NCI-H748 (cell line): ENCODE data around the gene ACAP1.
"Not testable (repeated sequence)": the region's sequence is repeated elsewhere in the genome, so short reads cannot be mapped to it uniquely, and the experiment has no call there.

ENCODE experiments used
- DNase-seq: peaks from one replicate; lab custom pipeline; 2025; ENCODE audit not compliant: unreplicated experiment; lab: John Stamatoyannopoulos, UW

Gene ACAP1

DNA sequence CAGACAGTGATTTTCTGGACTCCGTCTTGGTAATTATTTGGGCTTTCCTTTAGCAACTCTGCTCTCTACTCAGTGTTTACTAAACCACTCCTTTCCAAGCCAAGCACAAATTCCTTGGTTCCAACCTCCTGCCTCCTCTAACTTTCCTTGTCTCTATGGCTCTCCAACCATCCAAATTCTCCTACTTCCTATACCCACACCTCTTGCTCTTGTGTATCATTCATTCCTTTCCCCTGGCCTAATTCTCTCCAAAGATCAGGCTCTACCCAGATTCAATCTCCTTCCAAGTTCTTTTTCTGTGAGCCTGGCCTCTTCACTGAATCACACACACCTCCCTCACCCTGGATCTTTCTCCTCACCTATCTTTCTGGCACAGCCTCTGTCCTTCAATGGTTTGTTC, 8.3 kb upstream of the ACAP1 start:
- DNase-seq = no peak

DNA sequence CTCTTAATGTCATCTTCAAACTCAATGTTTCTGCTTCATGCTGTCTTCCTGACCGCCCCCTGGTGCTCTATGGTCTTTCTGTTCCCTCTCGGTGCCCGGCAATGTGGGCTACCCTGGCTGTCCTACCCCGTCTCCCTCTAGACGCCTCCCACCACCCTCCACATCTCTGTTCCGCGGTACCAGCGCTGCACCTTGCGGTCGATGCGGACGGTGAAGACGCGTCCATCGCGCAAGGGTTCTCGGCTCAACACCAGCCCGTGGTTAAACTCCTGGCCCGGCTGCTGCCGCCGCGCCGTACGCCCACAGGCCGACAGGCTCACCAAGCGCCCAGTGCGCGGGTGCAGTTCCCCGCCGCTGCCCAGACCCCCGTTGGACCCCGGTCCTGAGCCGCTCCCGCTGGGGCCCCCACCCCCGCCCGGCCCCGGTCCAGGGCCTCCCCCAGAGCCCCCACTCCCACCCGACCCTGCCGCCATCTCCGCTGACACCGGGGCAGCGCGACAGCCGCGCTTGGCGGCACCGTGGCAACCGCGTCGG, 7.4 kb upstream of the ACAP1 start, which contains the start of gene NEURL4:
TSS of gene NEURL4 (minus strand) at position 496 of the 534 bp plus-strand sequence. CDS start at position 473, 23 bp downstream.
- DNase-seq = peak; percentile 77

DNA sequence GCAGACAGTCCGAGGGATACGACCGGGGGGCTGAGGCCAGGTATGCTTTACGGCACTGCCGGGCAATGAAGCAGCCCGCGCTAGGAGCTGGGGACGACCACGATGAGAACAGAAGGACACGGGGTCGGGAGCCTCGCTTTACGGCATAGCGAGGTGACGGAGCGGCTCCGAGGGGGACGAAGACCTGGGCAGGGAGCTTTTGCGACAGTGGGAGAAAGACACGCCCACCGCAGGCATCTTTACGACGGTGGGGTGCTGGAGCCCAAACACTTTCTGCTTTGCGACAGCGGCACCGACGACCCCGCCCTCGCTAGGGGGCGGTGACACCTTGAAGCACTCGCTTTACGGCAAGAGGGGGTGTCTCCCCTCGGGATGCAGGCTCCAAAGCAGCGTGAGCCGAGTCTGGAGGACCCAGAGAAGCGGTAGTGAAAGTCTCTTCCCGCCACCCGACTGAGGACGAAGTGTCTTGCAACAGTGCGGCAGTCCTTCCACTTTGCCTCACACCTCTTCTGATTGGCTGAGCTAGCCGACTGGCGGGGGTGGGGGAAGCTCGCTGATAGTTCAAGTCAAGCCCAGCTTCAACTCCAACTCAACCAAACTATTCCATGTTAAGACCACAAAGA, 6.8 kb upstream of the ACAP1 start:
- DNase-seq = peak; percentile 100

DNA sequence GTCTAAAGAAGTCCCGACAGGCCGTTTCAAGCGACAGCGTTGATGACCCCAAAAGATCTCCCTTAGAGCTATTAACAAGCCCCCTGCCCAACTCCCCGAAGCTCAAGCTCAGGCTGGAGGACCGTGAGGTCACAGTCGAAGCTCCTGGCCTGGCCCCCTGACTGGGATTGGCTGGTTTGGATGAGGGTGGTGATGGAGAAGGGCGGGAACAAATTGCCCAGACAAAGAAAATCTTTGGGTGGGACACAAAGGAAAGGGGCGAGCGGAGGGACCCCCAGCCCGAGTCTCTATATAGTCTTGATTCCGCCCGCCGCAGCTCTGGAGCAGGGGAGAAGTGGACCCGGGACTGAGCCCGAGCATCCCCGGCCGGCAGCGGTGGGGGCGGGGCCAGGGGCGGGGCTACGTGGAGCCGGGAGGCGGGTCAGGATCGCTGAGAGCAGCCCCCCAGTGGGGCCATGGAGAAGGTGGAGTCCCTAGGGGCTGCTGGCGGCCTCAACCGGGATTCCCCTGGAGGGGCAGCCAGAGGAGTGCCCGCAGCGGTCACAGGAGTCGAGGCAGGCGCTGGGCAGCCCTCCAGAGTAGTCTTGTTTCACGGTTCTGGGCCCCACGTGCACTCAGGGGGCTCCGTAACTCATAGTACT, 6.2 kb upstream of the ACAP1 start:
- DNase-seq = peak; percentile 92

DNA sequence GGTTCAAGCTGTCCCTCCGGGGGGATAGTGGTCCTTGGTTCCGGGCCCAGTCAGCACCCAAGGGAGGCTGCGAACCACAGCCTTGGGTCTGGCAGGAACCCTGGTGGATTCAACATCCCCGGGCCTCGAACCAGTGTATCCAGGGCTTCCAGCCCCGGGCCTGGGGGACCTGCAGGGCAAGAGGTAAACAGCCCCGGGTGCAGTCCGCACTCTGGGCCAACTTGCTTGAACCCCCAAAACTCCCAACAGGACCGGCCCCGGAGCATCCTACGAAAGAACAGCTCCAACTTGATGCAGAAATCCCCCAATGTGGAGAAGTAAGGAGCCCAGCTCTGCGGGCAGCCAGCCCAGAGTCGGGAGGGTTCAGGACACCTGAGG, 5.7 kb upstream of the ACAP1 start:
- DNase-seq = no peak

DNA sequence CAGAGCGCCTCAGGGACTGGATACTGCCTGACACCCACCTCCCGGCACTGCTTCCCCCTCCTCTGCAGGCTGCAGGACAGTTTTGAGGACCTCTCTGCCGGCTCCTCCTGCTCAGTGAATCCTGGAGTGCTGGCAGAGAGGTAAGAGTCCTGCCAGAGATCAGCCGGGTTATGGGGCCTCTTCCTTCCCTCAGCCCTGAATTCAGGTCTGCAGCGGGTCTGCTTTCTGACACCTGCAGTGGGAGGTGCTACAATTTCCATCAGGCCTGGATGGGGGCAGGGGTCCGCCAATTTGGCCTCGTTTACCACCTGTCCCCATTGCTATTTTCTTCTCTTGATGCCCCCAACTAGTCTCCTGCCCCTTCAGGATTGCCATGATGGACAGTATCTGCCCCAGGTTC, 4.2 kb upstream of the ACAP1 start:
- no peak for DNase-seq

DNA sequence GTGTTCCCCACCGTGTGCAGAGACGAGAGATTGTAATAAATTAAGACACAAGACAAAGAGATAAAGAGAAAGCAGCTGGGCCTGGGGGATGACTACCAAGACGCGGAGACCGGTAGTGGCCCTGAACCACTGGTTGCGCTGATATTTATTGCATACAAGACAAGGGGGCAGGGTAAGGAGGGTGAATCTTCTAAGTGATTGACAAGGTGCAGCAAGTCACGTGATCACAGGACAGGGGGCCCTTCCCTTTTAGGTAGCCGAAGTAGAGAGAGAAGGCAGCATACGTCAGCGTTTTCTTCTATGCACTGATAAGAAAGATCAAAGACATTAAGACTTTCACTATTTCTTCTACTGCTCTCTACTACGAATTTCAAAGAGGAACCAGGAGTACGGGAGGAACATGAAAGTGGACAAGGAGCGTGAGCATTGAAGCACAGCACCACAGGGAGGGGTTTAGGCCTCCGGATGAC, 3.7 kb upstream of the ACAP1 start:
- not testable (repeated sequence) for DNase-seq

DNA sequence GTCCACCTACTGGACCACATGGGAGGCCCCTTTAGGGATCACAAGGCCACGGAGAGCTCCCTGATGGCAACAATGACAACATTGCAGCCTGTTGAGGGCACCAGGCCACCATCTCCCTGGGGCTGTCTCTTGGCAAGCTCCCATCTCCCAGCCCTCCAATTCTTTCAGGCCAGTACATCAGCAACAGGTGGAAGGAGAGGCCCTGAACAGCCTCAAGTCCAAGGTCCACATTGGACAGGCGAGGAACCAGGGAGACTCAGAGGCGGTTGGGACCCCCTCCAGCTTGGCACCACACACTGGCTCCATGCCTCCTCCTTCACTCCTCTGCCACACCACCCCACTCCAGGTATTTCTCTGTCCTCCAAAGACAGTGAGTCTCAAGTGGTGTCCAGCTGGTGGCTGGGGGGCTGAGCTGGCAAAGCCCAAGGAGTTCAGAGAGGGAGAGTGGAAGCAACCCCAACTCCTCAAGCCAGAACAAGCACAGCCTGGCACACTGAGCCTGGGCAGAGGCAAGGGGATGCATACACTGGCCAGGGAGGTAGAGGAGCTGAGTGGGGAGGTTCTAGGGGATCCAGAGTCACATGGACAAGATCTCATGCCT, 1.3 kb upstream of the ACAP1 start:
- no peak for DNase-seq

DNA sequence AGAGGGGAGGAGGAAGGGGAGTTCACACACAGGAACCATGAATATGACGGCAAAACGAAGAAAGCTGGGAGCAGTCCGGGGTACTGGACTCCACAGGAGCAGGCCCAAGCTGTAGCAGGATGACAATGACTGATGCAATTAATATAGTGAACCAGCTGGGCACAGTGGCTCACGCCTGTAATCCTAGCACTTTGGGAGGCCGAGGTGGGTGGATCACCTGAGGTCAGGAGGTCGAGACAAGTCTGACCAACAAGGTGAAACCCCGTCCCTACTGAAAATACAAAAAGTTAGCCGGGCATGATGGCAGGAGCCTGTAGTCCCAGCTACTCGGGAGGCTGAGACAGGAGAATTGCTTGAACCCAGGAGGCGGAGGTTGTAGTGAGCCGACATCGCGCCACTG, 564 bp upstream of the ACAP1 start:
- not testable (repeated sequence) for DNase-seq

DNA sequence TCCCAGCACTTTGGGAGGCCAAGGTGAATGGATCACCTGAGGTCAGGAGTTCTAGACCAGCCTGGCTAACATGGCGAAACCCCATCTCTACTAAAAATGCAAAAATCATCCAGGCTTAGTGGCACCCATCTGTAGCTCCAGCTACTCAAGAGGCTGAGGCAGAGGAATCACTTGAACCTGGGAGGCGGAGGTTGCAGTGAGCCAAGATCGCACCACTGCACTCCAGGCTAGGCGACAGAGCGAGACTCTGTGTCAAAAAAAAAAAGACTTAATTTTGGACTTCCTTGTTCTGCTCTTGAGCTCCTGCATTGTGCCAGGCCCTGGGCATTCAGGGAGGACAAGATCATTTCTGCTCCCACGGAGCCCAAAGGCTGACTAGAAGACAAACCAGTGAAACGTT, 1.3 kb downstream of the ACAP1 start:
- not testable (repeated sequence) for DNase-seq

DNA sequence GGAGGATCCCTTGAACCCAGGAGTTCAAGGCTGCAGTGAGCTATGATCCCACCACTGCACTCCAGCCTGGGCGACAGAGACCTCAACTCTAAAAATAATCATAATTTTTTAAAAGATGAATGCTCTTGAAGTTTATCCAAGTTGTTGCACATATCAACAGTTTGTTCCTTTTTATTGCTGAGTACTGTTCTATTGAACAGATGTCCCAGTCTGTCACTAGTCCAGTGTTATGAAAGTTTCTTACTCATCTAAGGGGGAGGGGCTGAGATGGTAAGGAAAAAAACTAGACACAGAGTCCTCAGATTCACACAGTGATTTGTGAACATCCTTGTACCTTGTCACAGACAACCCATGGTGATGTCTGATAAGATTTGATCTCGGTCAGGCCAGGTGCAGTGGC, 3.9 kb downstream of the ACAP1 start:
- no peak for DNase-seq

DNA sequence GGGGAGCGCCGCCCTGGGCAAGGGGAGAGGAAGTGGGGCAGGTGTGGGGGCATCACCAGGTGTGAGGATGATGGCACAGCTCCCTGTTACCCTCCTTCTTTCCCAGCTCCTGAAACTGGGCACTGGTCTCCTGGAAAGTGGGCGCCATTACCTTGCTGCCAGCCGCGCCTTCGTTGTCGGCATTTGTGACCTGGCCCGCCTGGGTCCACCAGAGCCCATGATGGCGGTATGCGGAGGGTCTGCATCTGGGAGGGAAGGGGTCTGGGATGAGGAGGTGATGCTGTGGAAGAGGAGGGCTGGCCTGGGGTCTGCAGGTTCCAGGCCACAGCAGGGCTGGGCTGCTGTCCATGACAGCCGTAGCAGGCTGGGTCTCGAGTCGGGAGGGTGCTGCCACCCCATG, 5.5 kb downstream of the ACAP1 start:
- no peak for DNase-seq

DNA sequence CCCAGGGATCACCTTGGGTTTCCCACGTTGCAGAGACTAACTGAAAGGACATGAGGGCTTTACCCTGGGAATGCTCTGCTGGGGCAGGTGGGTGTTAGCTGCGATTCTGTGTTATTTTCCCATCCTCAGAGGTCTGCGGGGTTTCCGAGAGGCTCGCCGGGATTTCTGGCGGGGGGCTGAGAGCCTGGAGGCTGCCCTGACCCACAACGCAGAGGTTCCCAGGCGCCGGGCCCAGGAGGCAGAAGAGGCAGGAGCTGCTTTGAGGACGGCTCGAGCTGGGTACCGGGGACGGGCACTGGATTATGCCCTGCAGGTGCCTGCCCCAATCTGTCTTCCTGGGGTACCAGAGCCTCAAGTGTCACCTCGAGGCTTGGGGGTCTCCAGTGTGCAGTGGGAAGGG, 6.9 kb downstream of the ACAP1 start:
- DNase-seq = no peak

DNA sequence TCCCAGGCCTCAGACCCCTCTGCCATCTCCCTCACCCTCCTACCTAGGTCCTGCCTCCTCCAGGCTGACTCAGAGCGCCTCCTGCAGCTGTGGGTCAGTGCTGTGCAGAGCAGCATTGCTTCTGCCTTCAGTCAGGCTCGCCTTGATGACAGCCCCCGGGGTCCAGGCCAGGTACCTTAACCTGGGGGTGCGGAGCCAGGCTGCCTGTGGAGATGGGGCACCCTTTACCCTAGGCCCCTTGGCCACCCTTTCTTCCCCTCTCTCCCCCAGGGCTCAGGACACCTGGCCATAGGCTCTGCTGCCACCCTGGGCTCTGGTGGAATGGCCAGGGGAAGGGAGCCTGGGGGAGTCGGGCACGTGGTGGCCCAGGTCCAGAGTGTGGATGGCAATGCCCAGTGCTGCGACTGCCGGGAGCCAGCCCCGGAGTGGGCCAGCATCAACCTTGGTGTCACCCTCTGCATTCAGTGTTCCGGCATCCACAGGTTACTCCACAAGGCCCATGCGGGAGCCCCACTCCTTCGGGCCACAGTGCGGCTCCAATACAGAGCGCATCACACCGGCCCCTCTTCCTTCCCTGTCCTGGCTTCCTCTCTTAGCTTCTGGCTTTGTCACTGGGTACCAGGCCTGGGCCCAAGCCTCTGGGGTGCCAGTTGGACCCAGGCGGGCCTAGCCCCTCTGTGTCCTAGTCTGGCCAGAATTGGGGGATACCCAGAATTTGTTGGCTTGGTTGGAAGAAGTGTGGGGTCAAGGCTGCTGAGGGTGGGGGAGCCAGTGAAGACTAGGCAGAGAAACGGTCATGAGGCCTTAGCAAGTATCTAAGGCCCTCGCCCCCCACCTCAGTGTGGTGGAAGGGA, 10.7 kb downstream of the ACAP1 start:
- no peak for DNase-seq

DNA sequence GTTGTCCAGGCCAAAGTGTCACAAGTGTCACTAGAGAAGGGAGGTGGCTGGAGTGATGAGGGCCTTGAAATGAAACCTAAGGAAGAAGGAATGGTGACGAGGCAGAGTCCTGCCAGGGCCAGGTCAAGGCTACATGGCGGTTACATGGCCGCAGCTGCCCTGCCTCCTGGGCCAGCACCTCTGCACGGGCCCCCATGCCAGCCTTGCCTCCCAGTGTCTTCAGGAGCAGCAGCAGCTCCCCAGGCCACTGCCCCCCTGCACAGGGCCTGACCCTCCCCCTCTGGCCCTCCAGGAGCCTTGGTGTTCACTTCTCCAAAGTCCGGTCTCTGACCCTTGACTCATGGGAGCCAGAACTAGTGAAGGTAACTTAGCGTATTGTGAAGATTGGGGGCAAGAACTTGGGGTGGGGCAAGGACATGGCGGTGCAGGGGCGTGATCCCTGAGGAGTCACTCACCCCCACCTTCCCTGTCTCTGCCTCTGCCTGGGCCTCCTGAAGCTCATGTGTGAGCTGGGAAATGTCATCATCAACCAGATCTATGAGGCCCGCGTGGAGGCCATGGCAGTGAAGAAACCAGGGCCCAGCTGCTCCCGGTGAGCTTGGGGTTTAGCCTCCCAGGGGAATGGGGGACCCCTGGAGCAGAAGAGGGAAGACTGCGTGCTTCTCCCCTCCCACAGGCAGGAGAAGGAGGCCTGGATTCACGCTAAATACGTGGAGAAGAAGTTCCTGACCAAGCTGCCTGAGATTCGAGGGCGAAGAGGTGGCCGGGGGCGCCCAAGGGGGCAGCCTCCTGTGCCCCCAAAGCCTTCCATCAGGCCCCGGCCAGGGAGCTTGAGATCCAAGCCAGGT, 11.5 kb downstream of the ACAP1 start:
- DNase-seq = no peak

DNA sequence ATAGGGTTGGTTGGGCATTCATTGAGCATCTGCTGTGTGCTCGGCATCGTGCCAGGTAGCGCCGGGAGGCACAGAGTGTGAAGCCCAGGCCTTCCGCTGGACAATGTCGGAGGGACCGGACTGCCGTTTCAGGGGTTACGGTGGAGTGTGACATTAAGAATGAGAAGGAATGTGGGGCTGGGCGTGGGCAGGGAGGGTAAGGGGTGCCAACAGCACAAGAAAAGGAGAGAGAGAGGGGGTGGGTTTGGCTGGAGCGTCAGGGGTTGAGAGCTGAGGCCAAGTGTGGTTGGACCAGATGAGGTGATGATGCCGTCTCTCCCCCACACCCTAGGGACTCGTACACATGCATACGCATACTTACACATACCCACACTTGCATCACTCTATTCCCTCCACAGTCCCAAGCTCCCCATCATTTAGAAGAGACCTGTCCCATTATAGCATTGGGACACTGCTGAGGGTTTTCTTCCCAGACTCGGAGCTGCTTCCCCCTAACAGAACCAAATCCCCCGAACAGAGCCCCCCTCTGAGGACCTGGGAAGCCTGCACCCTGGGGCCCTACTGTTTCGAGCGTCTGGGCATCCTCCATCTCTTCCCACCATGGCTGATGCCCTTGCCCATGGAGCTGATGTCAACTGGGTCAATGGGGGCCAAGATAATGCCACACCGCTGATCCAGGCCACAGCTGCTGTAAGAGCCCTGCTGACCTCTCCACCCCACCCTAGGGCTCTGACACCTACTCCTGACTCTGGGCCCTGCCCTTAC, 12.3 kb downstream of the ACAP1 start:
- DNase-seq = no peak

DNA sequence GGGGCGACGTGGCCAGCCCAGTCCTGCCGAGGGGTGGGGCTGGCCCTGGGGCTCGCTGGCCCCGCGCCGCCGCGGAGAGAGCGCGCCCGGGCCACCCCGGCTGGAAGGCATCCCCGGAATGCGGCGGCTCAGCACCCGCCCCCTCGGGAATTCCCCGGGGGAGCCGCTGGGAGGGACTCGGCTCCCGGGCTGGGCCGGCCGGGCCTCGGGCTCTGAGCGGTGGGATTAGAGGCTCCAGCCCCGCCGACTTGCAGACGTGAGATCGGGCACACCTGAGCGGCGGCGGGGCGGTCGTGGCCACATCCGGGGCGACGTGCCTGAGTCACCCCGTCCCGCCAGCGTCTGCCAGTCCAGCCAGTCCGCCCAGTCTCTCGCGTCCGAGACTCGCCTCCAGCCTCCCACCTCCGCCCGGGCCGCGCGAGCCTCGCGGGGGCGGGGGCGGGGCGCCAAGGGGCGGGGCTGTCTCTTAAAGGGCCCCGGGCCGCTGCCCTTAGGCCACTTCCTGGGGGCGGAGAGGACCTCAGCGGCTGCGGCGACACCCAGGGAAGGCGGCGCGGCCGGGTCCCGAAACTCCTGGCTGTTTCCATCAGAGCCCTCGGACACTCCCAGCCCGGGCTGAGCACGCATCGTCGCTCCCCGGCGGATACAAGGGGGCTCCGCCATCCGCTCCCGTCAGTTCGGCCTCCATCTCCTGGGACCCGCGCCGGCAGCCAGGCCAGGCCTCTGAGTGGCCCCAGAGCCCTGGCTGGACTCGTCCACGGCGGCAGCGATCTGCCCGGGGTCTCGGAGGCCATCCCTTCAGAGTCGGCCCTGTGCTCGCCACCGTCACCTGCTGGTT, 15.6 kb downstream of the ACAP1 start, which contains the start of gene KCTD11:
TSS of gene KCTD11 (plus strand) at position 498 of the 838 bp plus-strand sequence.
- peak; percentile 82 for DNase-seq

DNA sequence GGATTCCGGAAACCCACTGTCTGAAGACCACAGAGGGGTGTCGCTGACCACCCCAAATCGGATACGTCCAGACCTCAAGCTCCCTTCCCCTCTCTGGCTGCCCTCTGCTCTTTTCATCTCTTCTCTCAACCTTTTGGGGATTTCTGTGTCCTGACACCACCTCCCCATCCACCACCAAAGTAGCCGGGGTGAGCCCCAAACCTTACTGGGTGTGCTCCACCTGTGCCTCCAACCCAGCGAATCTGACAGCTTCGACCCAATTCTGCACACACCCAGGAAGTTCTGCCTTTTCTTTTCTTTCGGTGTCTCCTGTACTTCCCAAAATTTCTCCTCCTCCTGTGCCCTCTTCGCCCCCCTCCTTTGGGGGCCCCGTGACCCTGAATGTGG, 16.2 kb downstream of the ACAP1 start:
- DNase-seq = no peak
